Lung (tissue), 12 donors: ENCODE measurements around the gene TSR3. TPM values are rescaled to one million over a fixed set of nuclear protein-coding genes. Genes with fewer than 3 reads are reported as not detected.

Experiments
- ATAC-seq: fragments of 200-7000 bp; cut with Tn5 transposase; one replicate; pipeline ENCODE4 v1.9.1; 2020; ENCODE audit warnings: moderate number of reproducible peaks; ENCODE audit not compliant: insufficient read depth, low FRiP score
- DNase-seq, 3 donors: peaks; one replicate each; pipeline ENCODE4 v3.0.0-alpha.2; 2013 to 2017
- H3K27ac ChIP-seq, 2 donors: one replicate each; pipeline ENCODE4 v1.5.1; 2013; ENCODE audit warnings: mild to moderate bottlenecking in 2 of 2, moderate library complexity in 2 of 2, control low read depth in 1 of 2, inconsistent platforms in 1 of 2, low read depth in 1 of 2, low read length in 1 of 2
- H3K27me3 ChIP-seq, 3 donors: one replicate each; pipeline ENCODE4 v1.5.1; 2013; ENCODE audit warnings: low read length in 2 of 3; ENCODE audit not compliant: control insufficient read depth in 3 of 3, insufficient read depth in 3 of 3
- H3K36me3 ChIP-seq, 4 donors: one replicate each; pipeline ENCODE4 v1.5.1; 2013; ENCODE audit warnings: low read length in 4 of 4, mild to moderate bottlenecking in 1 of 4, moderate library complexity in 1 of 4; ENCODE audit not compliant: control insufficient read depth in 4 of 4, insufficient read depth in 4 of 4
- H3K4me1 ChIP-seq, 5 donors: one replicate each; pipeline ENCODE4 v1.5.1; 2013; ENCODE audit warnings: low read length in 5 of 5, mild to moderate bottlenecking in 2 of 5, moderate library complexity in 1 of 5; ENCODE audit not compliant: control insufficient read depth in 5 of 5, insufficient read depth in 5 of 5
- H3K4me3 ChIP-seq: one replicate; pipeline ENCODE4 v1.5.1; 2013; ENCODE audit warnings: mild to moderate bottlenecking, control low read depth, moderate library complexity
- H3K9ac ChIP-seq, 2 donors: one replicate each; pipeline ENCODE4 v1.5.1; 2013; ENCODE audit warnings: low read length in 2 of 2, control low read depth in 1 of 2; ENCODE audit not compliant: insufficient read depth in 1 of 2
- H3K9me3 ChIP-seq, 4 donors: one replicate each; pipeline ENCODE4 v1.5.1; 2013; ENCODE audit warnings: low read length in 3 of 4, mild to moderate bottlenecking in 1 of 4, moderate library complexity in 1 of 4; ENCODE audit not compliant: control insufficient read depth in 4 of 4, insufficient read depth in 3 of 4
- WGBS, 2 donors: extraction: QIAGEN DNeasy Blood & Tissue Kit; methylation state at CpG; one replicate each; pipeline ENCODE4 v1.1.7; 2013; 5-methylcytosine and 5-hydroxymethylcytosine counted together
- polyA plus RNA-seq, 2 donors: library from polyadenylated mRNA; stranded (reverse); fragments of 200-250 nt; gene quantifications; one replicate each; pipeline ENCODE4 v1.2.1, GENCODE V29; 2013
- total RNA-seq, 2 donors: library from RNA; depleted of rRNA in 1 of 2; stranded (reverse); fragments of >200 nt in 1 of 2; gene quantifications; one replicate each; pipeline ENCODE4 v1.2.1, GENCODE V29; 2014 to 2021
- TF ChIP-seq, protein P1 (sequence below): IDR thresholded peaks from 2 replicates; pipeline ENCODE4 v1.5.1; 2012; ENCODE audit warnings: mild to moderate bottlenecking; ENCODE audit errors: control extremely low read depth, extremely low read depth
- donor health status: control.
- donor health status: control.
- donor health status: Bipolar disorder and iron deficiency.
- donor health status: healthy.
- donor health status: DM: yes; HTN: yes; CAD: no.

The TSR3 gene
- total and polyA plus RNA-seq, 4 donors, result 32.5 to 66.4 (median 56.6) TPM

DNA sequence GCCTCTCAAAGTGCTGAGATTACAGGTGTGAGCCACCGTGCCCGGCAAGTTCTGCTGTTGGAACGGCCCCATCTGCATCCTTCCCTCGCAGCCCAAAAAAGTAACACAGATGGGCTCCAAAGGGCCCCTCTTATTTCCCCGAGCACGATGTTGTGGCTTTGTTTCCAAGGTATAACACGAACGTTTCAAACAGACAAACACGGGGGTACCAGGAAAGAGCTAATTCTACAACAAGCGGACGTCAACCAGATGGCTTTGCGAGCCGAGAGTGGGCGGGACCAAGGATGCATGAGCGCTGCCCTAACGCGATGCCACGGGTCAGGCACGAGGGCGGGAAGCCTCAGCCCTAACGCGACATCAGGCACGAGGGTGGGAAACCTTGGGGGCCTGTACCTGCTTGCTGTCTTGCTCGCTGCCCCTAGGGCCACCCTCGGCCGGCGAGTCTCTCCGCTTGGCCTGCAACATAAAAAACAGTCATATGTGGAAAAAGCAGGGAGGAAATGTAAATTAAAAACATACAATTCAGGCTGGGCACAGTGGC lies 38.6 kb upstream of the TSR3 start:
- H3K9me3 ChIP-seq, result no peaks in the 10 kb centered on the region

GRCh38 chr16:1389762-1390161 lies 38.1 kb upstream of the TSR3 start:
- Histone ChIP-seq H3K4me3 (no peak overlapping the region), H3K9ac (no peak overlapping the region), H3K27ac (no peak overlapping the region), H3K36me3 (peaks cover 0 to 53% (median 17%) of the 10 kb centered on the region in 4 donors), H3K27me3 (no peaks in the 10 kb centered on the region), H3K4me1 (no peaks in the 10 kb centered on the region), H3K9me3 (peaks cover 0 to under 1% (median 0%) of the 10 kb centered on the region in 4 donors)
- TF ChIP-seq, protein P1, sequence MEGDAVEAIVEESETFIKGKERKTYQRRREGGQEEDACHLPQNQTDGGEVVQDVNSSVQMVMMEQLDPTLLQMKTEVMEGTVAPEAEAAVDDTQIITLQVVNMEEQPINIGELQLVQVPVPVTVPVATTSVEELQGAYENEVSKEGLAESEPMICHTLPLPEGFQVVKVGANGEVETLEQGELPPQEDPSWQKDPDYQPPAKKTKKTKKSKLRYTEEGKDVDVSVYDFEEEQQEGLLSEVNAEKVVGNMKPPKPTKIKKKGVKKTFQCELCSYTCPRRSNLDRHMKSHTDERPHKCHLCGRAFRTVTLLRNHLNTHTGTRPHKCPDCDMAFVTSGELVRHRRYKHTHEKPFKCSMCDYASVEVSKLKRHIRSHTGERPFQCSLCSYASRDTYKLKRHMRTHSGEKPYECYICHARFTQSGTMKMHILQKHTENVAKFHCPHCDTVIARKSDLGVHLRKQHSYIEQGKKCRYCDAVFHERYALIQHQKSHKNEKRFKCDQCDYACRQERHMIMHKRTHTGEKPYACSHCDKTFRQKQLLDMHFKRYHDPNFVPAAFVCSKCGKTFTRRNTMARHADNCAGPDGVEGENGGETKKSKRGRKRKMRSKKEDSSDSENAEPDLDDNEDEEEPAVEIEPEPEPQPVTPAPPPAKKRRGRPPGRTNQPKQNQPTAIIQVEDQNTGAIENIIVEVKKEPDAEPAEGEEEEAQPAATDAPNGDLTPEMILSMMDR, result no peak
- no peak for ATAC-seq
- 93 to 98% methylated on average over 7 of the region's 7 CpGs for WGBS, 2 donors
- DNase-seq, result no peak

More for the DNA sequence above, 38.6 kb upstream of the TSR3 start:
- DNase-seq, result no peak
- no peaks in the 10 kb centered on the region for H3K4me1 ChIP-seq
- H3K4me3 ChIP-seq, result no peak overlapping the region
- 74 to 85% methylated on average over 27 to 28 of the region's 28 CpGs for WGBS, 2 donors
- no peak for ATAC-seq
- peaks cover 0 to 47% (median 16%) of the 10 kb centered on the region in 4 donors for H3K36me3 ChIP-seq
- TF ChIP-seq, protein P1, result no peak
- no peak overlapping the region for H3K27ac ChIP-seq
- H3K9ac ChIP-seq, result no peak overlapping the region
- H3K27me3 ChIP-seq, result no peaks in the 10 kb centered on the region

DNA sequence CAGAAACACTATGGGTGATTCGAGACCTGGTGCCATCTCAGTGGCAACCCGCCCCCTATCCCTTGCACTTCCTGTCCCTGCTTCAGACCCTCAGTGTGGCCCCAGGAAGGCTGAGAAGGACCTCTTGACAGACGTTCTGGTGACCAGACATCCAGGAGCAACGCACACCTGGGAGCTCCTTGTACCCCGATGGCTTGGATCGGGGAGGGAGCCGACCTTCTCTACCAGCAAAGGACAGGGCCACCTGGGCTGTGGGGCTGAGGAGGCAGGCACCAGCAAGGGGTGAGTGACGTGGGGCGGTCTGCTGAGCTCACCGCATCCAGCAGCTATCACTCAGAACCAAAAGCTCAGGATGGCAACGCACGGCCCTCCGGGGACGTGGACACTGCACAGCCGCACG lies 35.7 kb upstream of the TSR3 start:
- H3K36me3 ChIP-seq, result peaks cover 1 to 52% (median 15%) of the 10 kb centered on the region in 4 donors
- no peaks in the 10 kb centered on the region for H3K4me1 ChIP-seq

More for the DNA sequence above, 35.7 kb upstream of the TSR3 start:
- Histone ChIP-seq H3K27ac (no peak overlapping the region), H3K9ac (no peak overlapping the region), H3K27me3 (no peaks in the 10 kb centered on the region), H3K9me3 (peaks cover 0 to 2% (median 0%) of the 10 kb centered on the region in 4 donors), H3K4me3 (no peak overlapping the region)
- TF ChIP-seq, protein P1, result no peak
- no peak for ATAC-seq
- WGBS, 2 donors, result 91 to 94% methylated on average over 16 of the region's 16 CpGs
- no peak for DNase-seq
